Mesodermal cell (in vitro differentiated cells): Measurements from ENCODE around the gene ZFP28. TPM values are rescaled to one million over a fixed set of nuclear protein-coding genes. Genes with fewer than 3 reads are reported as not detected.

Experiments used
- H3K27ac ChIP-seq: 2 replicates; pipeline ENCODE4 v1.7.0; 2013; ENCODE audit warnings: mild to moderate bottlenecking, low read depth, low read length, moderate library complexity; ENCODE audit not compliant: severe bottlenecking
- H3K36me3 ChIP-seq: 2 replicates; pipeline ENCODE4 v1.7.1; 2013; ENCODE audit warnings: mild to moderate bottlenecking, low read length, moderate library complexity; ENCODE audit not compliant: control insufficient read depth, insufficient read depth
- H3K4me1 ChIP-seq: one replicate; pipeline ENCODE4 v1.7.1; 2013; ENCODE audit warnings: mild to moderate bottlenecking, low read length; ENCODE audit not compliant: insufficient read depth, control insufficient read depth, poor library complexity, severe bottlenecking
- H3K4me3 ChIP-seq: 2 replicates; pipeline ENCODE4 v1.7.0; 2013; ENCODE audit warnings: low read length, control low read depth, mild to moderate bottlenecking; ENCODE audit not compliant: insufficient read depth, poor library complexity, severe bottlenecking; ENCODE audit errors: extremely low read depth
- H3K9me3 ChIP-seq: 2 replicates; pipeline ENCODE4 v1.7.1; 2013; ENCODE audit warnings: mild to moderate bottlenecking, low read length, moderate library complexity; ENCODE audit not compliant: control insufficient read depth
- WGBS, 2 experiments: methylation state at CpG; one replicate each; pipeline ENCODE4 v1.1.5; 2013; ENCODE audit warnings: missing lambda C conversion rate in 2 of 2; ENCODE audit not compliant: insufficient coverage in 2 of 2; 5-methylcytosine and 5-hydroxymethylcytosine counted together
- polyA plus RNA-seq, 2 experiments: library from polyadenylated mRNA; stranded (reverse); fragments of 50-300 nt; gene quantifications; one replicate each; pipeline ENCODE4 v1.2.3, GENCODE V29; 2013

ZFP28 gene
- polyA plus RNA-seq (2013, experiment 1 of 2), result 4.1 TPM
- 4.2 TPM for polyA plus RNA-seq (2013, experiment 2 of 2)

- 3 to 11% methylated on average over 19 to 25 of the region's 65 CpGs for WGBS, 2 experiments
- peaks cover 67% of the 10 kb centered on the region for H3K9me3 ChIP-seq
- H3K36me3 ChIP-seq, result peaks cover 16% of the 10 kb centered on the region
- peak within 1 kb of the TSS; percentile 78 for H3K27ac ChIP-seq
- peak within 1 kb of the TSS; percentile 54 for H3K4me3 ChIP-seq
- H3K4me1 ChIP-seq, result no peaks in the 10 kb centered on the region
Observed at GRCh38 chr19:56538761-56539263, at the start of gene ZFP28. Gene ZFP28, plus strand, starts transcription at chr19:56538948. Its CDS starts 71 bp downstream, at chr19:56539019.

- Histone ChIP-seq H3K36me3 (no peaks in the 10 kb centered on the region), H3K4me1 (no peaks in the 10 kb centered on the region), H3K27ac (no peak overlapping the region), H3K9me3 (peaks cover 35% of the 10 kb centered on the region), H3K4me3 (no peak overlapping the region)
- WGBS, 2 experiments, result 75 to 88% methylated on average over 1 to 2 of the region's 3 CpGs
Observed at GRCh38 chr19:56491399-56491798, 47.3 kb upstream of the ZFP28 start.

- Histone ChIP-seq H3K4me1 (no peaks in the 10 kb centered on the region), H3K4me3 (no peak overlapping the region), H3K9me3 (peaks cover 44% of the 10 kb centered on the region), H3K27ac (no peak overlapping the region), H3K36me3 (no peaks in the 10 kb centered on the region)
- 67 to 71% methylated on average over 1 of the region's 2 CpGs for WGBS, 2 experiments
Observed at GRCh38 chr19:56504581-56504980, 34.2 kb upstream of the ZFP28 start.

- WGBS, 2 experiments, result 14 to 17% methylated on average over 43 to 56 of the region's 74 CpGs
- Histone ChIP-seq H3K9me3 (peaks cover 34% of the 10 kb centered on the region), H3K4me1 (no peaks in the 10 kb centered on the region), H3K27ac (peak within 1 kb of the TSS; percentile 89), H3K36me3 (no peaks in the 10 kb centered on the region), H3K4me3 (peak within 1 kb of the TSS; percentile 49)
Observed at GRCh38 chr19:56507446-56508289, 31.1 kb upstream of the ZFP28 start, which contains the start of gene ZNF471. Gene ZNF471, plus strand, starts transcription at chr19:56507855. Its CDS starts 3,717 bp downstream, at chr19:56511572.

GRCh38 chr19:56508290-56508778 lies 30.4 kb upstream of the ZFP28 start:
- peak overlapping the region; percentile 49 for H3K4me3 ChIP-seq
- WGBS, 2 experiments, result 49 to 53% methylated on average over 17 of the region's 17 CpGs
- H3K27ac ChIP-seq, result no peak overlapping the region
- H3K4me1 ChIP-seq, result no peaks in the 10 kb centered on the region
- H3K36me3 ChIP-seq, result no peaks in the 10 kb centered on the region
- peaks cover 34% of the 10 kb centered on the region for H3K9me3 ChIP-seq

- H3K27ac ChIP-seq, result no peak overlapping the region
- H3K4me1 ChIP-seq, result no peaks in the 10 kb centered on the region
- 100% methylated on average over 1 of the region's 4 CpGs; no CpG with 5 or more reads in 1 of the 2 experiments for WGBS, 2 experiments
- peaks cover 57% of the 10 kb centered on the region for H3K9me3 ChIP-seq
- H3K36me3 ChIP-seq, result no peaks in the 10 kb centered on the region
- H3K4me3 ChIP-seq, result no peak overlapping the region
Observed at GRCh38 chr19:56525214-56525860, 13.4 kb upstream of the ZFP28 start.

GRCh38 chr19:56537442-56537841 lies 1.3 kb upstream of the ZFP28 start:
- Histone ChIP-seq H3K4me3 (peak overlapping the region; percentile 54), H3K36me3 (peaks cover 11% of the 10 kb centered on the region), H3K27ac (no peak overlapping the region), H3K4me1 (no peaks in the 10 kb centered on the region), H3K9me3 (peaks cover 68% of the 10 kb centered on the region)
- WGBS, 2 experiments, result 69 to 89% methylated on average over 2 to 3 of the region's 3 CpGs

GRCh38 chr19:56538254-56538760 lies 441 bp upstream of the ZFP28 start:
- H3K4me3 ChIP-seq, result peak overlapping the region; percentile 54
- no peaks in the 10 kb centered on the region for H3K4me1 ChIP-seq
- WGBS, 2 experiments, result 1 to 5% methylated on average over 17 to 30 of the region's 46 CpGs
- H3K9me3 ChIP-seq, result peaks cover 67% of the 10 kb centered on the region
- H3K36me3 ChIP-seq, result peaks cover 11% of the 10 kb centered on the region
- peak overlapping the region; percentile 78 for H3K27ac ChIP-seq

- Histone ChIP-seq H3K27ac (no peak overlapping the region), H3K36me3 (peaks cover 28% of the 10 kb centered on the region), H3K4me3 (no peak overlapping the region), H3K4me1 (no peaks in the 10 kb centered on the region), H3K9me3 (peaks cover 69% of the 10 kb centered on the region)
- WGBS, 2 experiments, result 80 to 100% methylated on average over 2 of the region's 2 CpGs
Observed at GRCh38 chr19:56543776-56544175, 5.0 kb downstream of the ZFP28 start.

GRCh38 chr19:56547535-56547934 lies 8.8 kb downstream of the ZFP28 start:
- peaks cover 57% of the 10 kb centered on the region for H3K9me3 ChIP-seq
- WGBS, 2 experiments, result 96 to 97% methylated on average over 3 to 4 of the region's 6 CpGs
- H3K36me3 ChIP-seq, result peaks cover 42% of the 10 kb centered on the region
- no peak overlapping the region for H3K27ac ChIP-seq
- H3K4me1 ChIP-seq, result no peaks in the 10 kb centered on the region
- H3K4me3 ChIP-seq, result no peak overlapping the region
